Loucy (cell line): Measurements from ENCODE around the gene SMOC1.

Experiments used
- H2AFZ ChIP-seq: fragments of 200-600 bp; sonication (generic); 2 replicates; pipeline ENCODE4 v1.6.0; 2016; ENCODE audit warnings: antibody characterized with exemption, mild to moderate bottlenecking, low read length, moderate library complexity
- H3F3A ChIP-seq: fragments of 200-600 bp; 2 replicates; pipeline ENCODE4 v1.6.0; 2016; ENCODE audit warnings: antibody characterized with exemption, low read depth, mild to moderate bottlenecking
- H3K27me3 ChIP-seq: fragments of 200-600 bp; sonication (generic); 2 replicates; pipeline ENCODE4 v1.6.1; 2014; ENCODE audit warnings: low read length, mild to moderate bottlenecking; ENCODE audit not compliant: insufficient read depth, poor library complexity, severe bottlenecking
- H3K36me3 ChIP-seq: fragments of 200-600 bp; sonication (generic); 2 replicates; pipeline ENCODE4 v1.6.1; 2016; ENCODE audit warnings: low read length; ENCODE audit not compliant: insufficient read depth
- H3K4me1 ChIP-seq: fragments of 200-600 bp; sonication (generic); 2 replicates; pipeline ENCODE4 v1.5.1; 2014; ENCODE audit warnings: low read length, mild to moderate bottlenecking; ENCODE audit not compliant: insufficient read depth, poor library complexity, severe bottlenecking
- H3K4me2 ChIP-seq: fragments of 200-600 bp; sonication (generic); 2 replicates; pipeline ENCODE4 v1.6.0; 2014; ENCODE audit warnings: antibody characterized with exemption, low read length, low read depth, mild to moderate bottlenecking; ENCODE audit not compliant: poor library complexity, severe bottlenecking
- H3K4me3 ChIP-seq: fragments of 200-600 bp; sonication (generic); 2 replicates; pipeline ENCODE4 v1.5.1; 2014; ENCODE audit warnings: low read length, mild to moderate bottlenecking, mixed read lengths; ENCODE audit not compliant: poor library complexity, severe bottlenecking
- H3K79me2 ChIP-seq: fragments of 200-600 bp; sonication (generic); 2 replicates; pipeline ENCODE4 v1.6.1; 2014; ENCODE audit warnings: low read length; ENCODE audit not compliant: insufficient read depth
- H3K9ac ChIP-seq: fragments of 200-600 bp; sonication (generic); 2 replicates; pipeline ENCODE4 v1.6.0; 2014; ENCODE audit warnings: mild to moderate bottlenecking, low read depth, low read length, moderate library complexity; ENCODE audit not compliant: poor library complexity, severe bottlenecking
- H3K9me2 ChIP-seq: fragments of 200-600 bp; sonication (generic); replicated peaks from 2 replicates; pipeline ENCODE4 v1.6.1; 2016; ENCODE audit warnings: low read depth, low read length, mixed read lengths
- H3K9me3 ChIP-seq: fragments of 200-600 bp; sonication (generic); 2 replicates; pipeline ENCODE4 v1.6.1; 2014; ENCODE audit warnings: mild to moderate bottlenecking, antibody characterized with exemption, low read length, low read depth; ENCODE audit not compliant: insufficient read depth
- H4K20me1 ChIP-seq: fragments of 200-600 bp; sonication (generic); 2 replicates; pipeline ENCODE4 v1.6.0; 2014; ENCODE audit warnings: antibody characterized with exemption, low read length, mild to moderate bottlenecking; ENCODE audit not compliant: insufficient read depth, poor library complexity, severe bottlenecking
- CTCF ChIP-seq: fragments of 200-600 bp; sonication (generic); conservative IDR thresholded peaks from 2 replicates; pipeline ENCODE4 v1.5.1; 2014; ENCODE audit warnings: mild to moderate bottlenecking, antibody characterized with exemption, low read length
- EZH2phosphoT487 ChIP-seq: fragments of 200-600 bp; IDR thresholded peaks from 2 replicates; pipeline ENCODE4 v1.6.1; 2018; ENCODE audit warnings: antibody characterized with exemption, mild to moderate bottlenecking, moderate library complexity, borderline replicate concordance

SMOC1 gene

GRCh38 chr14:69988979-69989378 lies 109.8 kb downstream of the SMOC1 start:
- H3K4me1 ChIP-seq, result no peaks in the 10 kb centered on the region
- H4K20me1 ChIP-seq, result no peaks in the 10 kb centered on the region
- H2AFZ ChIP-seq, result no peak overlapping the region
- no peaks in the 10 kb centered on the region for H3K36me3 ChIP-seq
- no peaks in the 10 kb centered on the region for H3K27me3 ChIP-seq
- H3K4me3 ChIP-seq, result no peak overlapping the region
- no peaks in the 10 kb centered on the region for H3K9me2 ChIP-seq
- no peak for TF ChIP-seq EZH2phosphoT487
- TF ChIP-seq CTCF, result no peak
- no peaks in the 10 kb centered on the region for H3F3A ChIP-seq
- no peak overlapping the region for H3K9ac ChIP-seq
- H3K9me3 ChIP-seq, result no peaks in the 10 kb centered on the region
- no peak overlapping the region for H3K4me2 ChIP-seq
- H3K79me2 ChIP-seq, result no peaks in the 10 kb centered on the region

GRCh38 chr14:69989622-69990021 lies 110.4 kb downstream of the SMOC1 start:
- no peak overlapping the region for H3K4me2 ChIP-seq
- H3K36me3 ChIP-seq, result no peaks in the 10 kb centered on the region
- no peaks in the 10 kb centered on the region for H3K9me3 ChIP-seq
- TF ChIP-seq EZH2phosphoT487 (no peak), CTCF (no peak)
- no peaks in the 10 kb centered on the region for H3K4me1 ChIP-seq
- no peaks in the 10 kb centered on the region for H3K27me3 ChIP-seq
- H3K4me3 ChIP-seq, result no peak overlapping the region
- H2AFZ ChIP-seq, result no peak overlapping the region
- no peaks in the 10 kb centered on the region for H3F3A ChIP-seq
- no peak overlapping the region for H3K9ac ChIP-seq
- H4K20me1 ChIP-seq, result no peaks in the 10 kb centered on the region
- no peaks in the 10 kb centered on the region for H3K79me2 ChIP-seq
- no peaks in the 10 kb centered on the region for H3K9me2 ChIP-seq

- H3F3A ChIP-seq, result no peaks in the 10 kb centered on the region
- no peak overlapping the region for H3K4me2 ChIP-seq
- H3K4me1 ChIP-seq, result no peaks in the 10 kb centered on the region
- H3K9me3 ChIP-seq, result no peaks in the 10 kb centered on the region
- no peak overlapping the region for H3K4me3 ChIP-seq
- H3K79me2 ChIP-seq, result no peaks in the 10 kb centered on the region
- TF ChIP-seq CTCF, result no peak
- TF ChIP-seq EZH2phosphoT487, result no peak
- H4K20me1 ChIP-seq, result no peaks in the 10 kb centered on the region
- no peak overlapping the region for H3K9ac ChIP-seq
- H3K27me3 ChIP-seq, result no peaks in the 10 kb centered on the region
- no peaks in the 10 kb centered on the region for H3K9me2 ChIP-seq
- no peak overlapping the region for H2AFZ ChIP-seq
- no peaks in the 10 kb centered on the region for H3K36me3 ChIP-seq
Measured at GRCh38 chr14:69990323-69990722, 111.1 kb downstream of the SMOC1 start.
